Peyer's patch (tissue), 4 donors: ENCODE results near the gene DOCK7.

Experiments used
- CTCF ChIP-seq, 6 experiments: fragments of 450-650 bp in 4 of 6; fragments of 200-600 bp in 2 of 6; sonication (generic) in 1 of 6; IDR thresholded peaks; one replicate each; pipeline ENCODE4 v1.5.1; 2017 to 2019; ENCODE audit warnings: antibody characterized with exemption in 6 of 6, mild to moderate bottlenecking in 3 of 6, moderate library complexity in 1 of 6
- POLR2A ChIP-seq, 2 donors: fragments of 450-650 bp; IDR thresholded peaks; one replicate each; pipeline ENCODE4 v1.5.1; 2017; ENCODE audit warnings: antibody characterized with exemption in 2 of 2, mild to moderate bottlenecking in 2 of 2, moderate library complexity in 2 of 2

- TF ChIP-seq CTCF (IDR thresholded peaks at IDR 0.05) (no peak), POLR2A (IDR thresholded peaks at IDR 0.05) (no peak)
Observed at GRCh38 chr1:62434618-62435001, 253.6 kb downstream of the DOCK7 start.
